HG02588 (cell line): Measurements from ENCODE around the gene WFIKKN2.
"Not testable (repeated sequence)": the region's sequence is repeated elsewhere in the genome, so short reads cannot be mapped to it uniquely, and the experiment has no call there.

ENCODE experiments used
- ATAC-seq: cut with Tn5 transposase; IDR thresholded peaks from one replicate; pipeline ENCODE4 v1.9.1; 2021; ENCODE audit warnings: mild to moderate bottlenecking, moderate library complexity; ENCODE audit not compliant: unreplicated experiment

WFIKKN2 gene

GRCh38 chr17:50835301-50836234 is at the start of gene WFIKKN2:
TSS of gene WFIKKN2 (plus strand) at chr17:50835586. CDS start at chr17:50835938, 352 bp downstream.
- ATAC-seq: no peak

GRCh38 chr17:50785946-50786570 is 49.3 kb upstream of the WFIKKN2 start:
- ATAC-seq: no peak

- ATAC-seq: no peak
Observed at GRCh38 chr17:50787106-50787505, 48.3 kb upstream of the WFIKKN2 start.

GRCh38 chr17:50790618-50791017 is 44.8 kb upstream of the WFIKKN2 start:
- ATAC-seq: no peak

GRCh38 chr17:50792132-50792531 is 43.3 kb upstream of the WFIKKN2 start:
- no peak for ATAC-seq

GRCh38 chr17:50793007-50793406 is 42.4 kb upstream of the WFIKKN2 start:
- no peak for ATAC-seq

GRCh38 chr17:50794361-50794760 is 41.0 kb upstream of the WFIKKN2 start:
- no peak for ATAC-seq

GRCh38 chr17:50797135-50797810 is 38.1 kb upstream of the WFIKKN2 start:
- no peak for ATAC-seq

GRCh38 chr17:50798424-50799288 is 36.7 kb upstream of the WFIKKN2 start:
- no peak for ATAC-seq

- no peak for ATAC-seq
Observed at GRCh38 chr17:50799582-50799981, 35.8 kb upstream of the WFIKKN2 start.

- no peak for ATAC-seq
Observed at GRCh38 chr17:50800196-50800700, 35.1 kb upstream of the WFIKKN2 start.

GRCh38 chr17:50802609-50803571 is 32.5 kb upstream of the WFIKKN2 start:
- no peak for ATAC-seq

- ATAC-seq: no peak
Observed at GRCh38 chr17:50803676-50804075, 31.7 kb upstream of the WFIKKN2 start.

GRCh38 chr17:50804749-50805475 is 30.5 kb upstream of the WFIKKN2 start:
- ATAC-seq: not testable (repeated sequence)

- ATAC-seq: no peak
Observed at GRCh38 chr17:50805486-50805885, 29.9 kb upstream of the WFIKKN2 start.

- ATAC-seq: no peak
Observed at GRCh38 chr17:50806141-50806643, 29.2 kb upstream of the WFIKKN2 start.

- ATAC-seq: no peak
Observed at GRCh38 chr17:50807009-50807408, 28.4 kb upstream of the WFIKKN2 start.

- ATAC-seq: no peak
Observed at GRCh38 chr17:50807675-50808074, 27.7 kb upstream of the WFIKKN2 start.
